Panc1 (cell line): ENCODE results near the gene PDXK. TPM values are rescaled to one million over a fixed set of nuclear protein-coding genes. Genes with fewer than 3 reads are reported as not detected.
A peak's percentile ranks its signal among the peaks of the same experiment; 100 is the strongest.

ENCODE experiments used
- ATAC-seq: fragments of 200-7000 bp; cut with Tn5 transposase; 2 replicates; pipeline ENCODE4 v1.9.1; 2020; ENCODE audit warnings: mild to moderate bottlenecking, moderate library complexity
- BruUV-seq: library from RNA; stranded (reverse); fragments of 400-500 nt; replicated peaks from 2 replicates; lab custom pipeline; 2021; lab: Mats Ljungman, UMichigan
- CTCF ChIA-PET: fragments of 300-600 bp; sonication (Branson Sonifier 250); formaldehyde crosslinking; loops from one replicate; lab custom pipeline; 2022; ENCODE audit warnings: antibody characterized with exemption; lab: Charles Lee
- POLR2A ChIA-PET: fragments of 300-600 bp; sonication (Branson Sonifier 250); formaldehyde crosslinking; loops from one replicate; lab custom pipeline; 2022; ENCODE audit warnings: antibody characterized with exemption; lab: Charles Lee
- DNase-seq: peaks from one replicate; pipeline ENCODE4 v3.0.0-alpha.2; 2010; ENCODE audit warnings: low read depth, low spot score
- H3K27ac ChIP-seq: 2 replicates; pipeline ENCODE4 v1.5.1; 2011; ENCODE audit warnings: mild to moderate bottlenecking, low read length, inconsistent platforms
- H3K27me3 ChIP-seq: fragments of 200-500 bp; sonication (Bioruptor generic); 2 replicates; pipeline ENCODE4 v1.6.0; 2014; ENCODE audit warnings: low read length, inconsistent platforms; ENCODE audit not compliant: control insufficient read depth, insufficient read depth
- H3K36me3 ChIP-seq: fragments of 200-500 bp; sonication (Bioruptor generic); 2 replicates; pipeline ENCODE4 v1.5.1; 2014; ENCODE audit warnings: inconsistent platforms, mild to moderate bottlenecking, low read length, moderate library complexity; ENCODE audit not compliant: control insufficient read depth, insufficient read depth
- H3K4me1 ChIP-seq: 2 replicates; pipeline ENCODE4 v1.5.1; 2011; ENCODE audit warnings: inconsistent platforms, mild to moderate bottlenecking, low read length, moderate library complexity; ENCODE audit not compliant: control insufficient read depth, insufficient read depth
- H3K4me3 ChIP-seq, 2 experiments: 2 replicates each; pipeline ENCODE4 v1.5.1; 2011 to 2012; ENCODE audit warnings: low read depth in 2 of 2, low read length in 2 of 2, mild to moderate bottlenecking in 2 of 2, inconsistent platforms in 1 of 2, moderate library complexity in 1 of 2
- H3K9me3 ChIP-seq: fragments of 200-500 bp; sonication (Bioruptor generic); 2 replicates; pipeline ENCODE4 v1.5.1; 2014; ENCODE audit warnings: low read depth, mild to moderate bottlenecking, inconsistent platforms, low read length, moderate library complexity; ENCODE audit not compliant: control insufficient read depth, insufficient read depth
- CTCF ChIP-seq: fragments of 450-650 bp; IDR thresholded peaks from 2 replicates; pipeline ENCODE4 v1.5.1; 2017; ENCODE audit warnings: mild to moderate bottlenecking
- POLR2AphosphoS5 ChIP-seq: IDR thresholded peaks from 2 replicates; pipeline ENCODE4 v1.6.1; 2012; ENCODE audit warnings: mild to moderate bottlenecking, low read depth, low read length, moderate library complexity
- REST ChIP-seq, 2 experiments: IDR thresholded peaks; 2 replicates each; pipeline ENCODE4 v1.6.1; 2011 to 2012; ENCODE audit warnings: low read depth in 2 of 2, control low read depth in 1 of 2, low read length in 1 of 2, mild to moderate bottlenecking in 1 of 2, moderate library complexity in 1 of 2; ENCODE audit not compliant: insufficient read depth in 1 of 2
- SIN3A ChIP-seq: IDR thresholded peaks from 2 replicates; pipeline ENCODE4 v1.6.1; 2012; ENCODE audit warnings: low read depth, mild to moderate bottlenecking, low read length, moderate library complexity, borderline replicate concordance; ENCODE audit not compliant: insufficient read depth
- TCF7L2 ChIP-seq: IDR thresholded peaks from 2 replicates; pipeline ENCODE4 v1.6.1; 2011; ENCODE audit warnings: mild to moderate bottlenecking, low read depth, low read length, inconsistent platforms
- in situ Hi-C: cut with HindIII; loops from 2 replicates; pipeline ENCODE4 v1.10.0; 2016; ENCODE audit warnings: low sequenced_read_pairs, low pct_unique_long_range_greater_than_20kb
- intact Hi-C: fragments of 100-400 bp; cut with micrococcal nuclease; formaldehyde crosslinking; loops from one replicate; pipeline ENCODE4 v1.10.0; 2022; ENCODE audit not compliant: unreplicated experiment
- total RNA-seq: library from RNA; stranded (reverse); gene quantifications from one replicate; pipeline ENCODE4 v1.2.1, GENCODE V29; 2021; ENCODE audit not compliant: unreplicated experiment

Gene PDXK
- total RNA-seq, 1 experiment from 2014 or later: 184 TPM

GRCh38 chr21:43733060-43733459 is 14.1 kb downstream of the PDXK start:
- ATAC-seq: no peak
- no peaks in the 10 kb centered on the region for H3K9me3 ChIP-seq
- peaks cover 70% of the 10 kb centered on the region for H3K4me1 ChIP-seq
- H3K4me3 ChIP-seq: no peak overlapping the region
- H3K27me3 ChIP-seq: no peaks in the 10 kb centered on the region
- BruUV-seq: no TSS peak
- TF ChIP-seq SIN3A (no peak), POLR2AphosphoS5 (no peak)
- no peak for DNase-seq
- in situ Hi-C loops (no loop called here), intact Hi-C loops (no loop called here)
- H3K27ac ChIP-seq: peak overlapping the region; percentile 86
- ChIA-PET POLR2A (interaction anchor here (0.5 kb wide), 1 partner anchor 41 kb away, joined by 4 read pairs; no protein-coding TSS in a partner anchor), CTCF (interaction anchor here (0.6 kb wide), 2 partner anchors 22 to 25 kb away, joined by 4 read pairs; no protein-coding TSS in a partner anchor)
- no peaks in the 10 kb centered on the region for H3K36me3 ChIP-seq

GRCh38 chr21:43733529-43734071 is 14.7 kb downstream of the PDXK start:
- in situ Hi-C loops (no loop called here), intact Hi-C loops (no loop called here)
- TF ChIP-seq POLR2AphosphoS5 (no peak), SIN3A (no peak), TCF7L2 (no peak), CTCF (no peak), REST (IDR thresholded peaks at IDR 0.05; ENCODE audit: insufficient read depth in 1 of 2, low read depth in 2 of 2, low read length in 1 of 2) (no peak)
- peaks cover 69% of the 10 kb centered on the region for H3K4me1 ChIP-seq
- CTCF ChIA-PET: no interaction called here
- no peak overlapping the region for H3K4me3 ChIP-seq
- peak overlapping the region; percentile 63 for H3K27ac ChIP-seq
- DNase-seq (no peak), ATAC-seq (no peak)
- POLR2A ChIA-PET: no interaction called here
- no peaks in the 10 kb centered on the region for H3K27me3 ChIP-seq
- H3K9me3 ChIP-seq: no peaks in the 10 kb centered on the region
- no peaks in the 10 kb centered on the region for H3K36me3 ChIP-seq
- BruUV-seq: no TSS peak
